T-helper 17 cell (primary cell): ENCODE results near the gene DYDC2. TPM values are rescaled to one million over a fixed set of nuclear protein-coding genes. Genes with fewer than 3 reads are reported as not detected.
"Not testable (repeated sequence)": the region's sequence is repeated elsewhere in the genome, so short reads cannot be mapped to it uniquely, and the experiment has no call there.

Experiments
- ATAC-seq: fragments of 150-1000 bp; cut with Tn5 transposase; 2 replicates; pipeline ENCODE4 v1.10.0; 2021; ENCODE audit warnings: mild to moderate bottlenecking, moderate library complexity
- DNase-seq, 3 donors: peaks; one replicate each; pipeline versions ENCODE4 v3.0.0 to v3.0.0-alpha.2; 2020 to 2021
- H3K9me3 ChIP-seq: one replicate; pipeline ENCODE4 v1.7.0; 2013; ENCODE audit warnings: low read length, mild to moderate bottlenecking; ENCODE audit not compliant: control insufficient read depth, poor library complexity, severe bottlenecking
- H3K27ac Mint-ChIP-seq: one replicate; pipeline ENCODE4 v1.8.0; 2022; ENCODE audit warnings: mild to moderate bottlenecking, moderate library complexity, mixed read lengths
- H3K27me3 Mint-ChIP-seq: one replicate; pipeline ENCODE4 v1.8.0; 2022; ENCODE audit warnings: mixed read lengths
- H3K36me3 Mint-ChIP-seq: one replicate; pipeline ENCODE4 v1.8.0; 2022; ENCODE audit warnings: low read depth, mixed read lengths
- H3K4me1 Mint-ChIP-seq: one replicate; pipeline ENCODE4 v1.8.0; 2022; ENCODE audit warnings: mild to moderate bottlenecking, mixed read lengths
- H3K4me3 Mint-ChIP-seq: one replicate; pipeline ENCODE4 v1.8.0; 2022; ENCODE audit warnings: mild to moderate bottlenecking, moderate library complexity, mixed read lengths
- total RNA-seq, 4 donors: library from RNA in 2 of 4; stranded (reverse) in 2 of 4; gene quantifications; one replicate each; pipeline ENCODE4 v1.2.3 and lab custom pipeline; 2022 to 2026

The DYDC2 gene
- total RNA-seq, 2 donors from 2014 or later: not detected

GRCh38 chr10:80410578-80411145 lies 54.1 kb downstream of the DYDC2 start:
- no peaks in the 10 kb centered on the region for H3K36me3 Mint-ChIP-seq
- ATAC-seq: no peak
- H3K27ac Mint-ChIP-seq: no peak overlapping the region
- H3K4me1 Mint-ChIP-seq: peaks cover 20% of the 10 kb centered on the region
- no peak for DNase-seq
- H3K9me3 ChIP-seq: no peaks in the 10 kb centered on the region
- H3K4me3 Mint-ChIP-seq: peak overlapping the region; percentile 50
- H3K27me3 Mint-ChIP-seq: peaks cover 8% of the 10 kb centered on the region

DNA sequence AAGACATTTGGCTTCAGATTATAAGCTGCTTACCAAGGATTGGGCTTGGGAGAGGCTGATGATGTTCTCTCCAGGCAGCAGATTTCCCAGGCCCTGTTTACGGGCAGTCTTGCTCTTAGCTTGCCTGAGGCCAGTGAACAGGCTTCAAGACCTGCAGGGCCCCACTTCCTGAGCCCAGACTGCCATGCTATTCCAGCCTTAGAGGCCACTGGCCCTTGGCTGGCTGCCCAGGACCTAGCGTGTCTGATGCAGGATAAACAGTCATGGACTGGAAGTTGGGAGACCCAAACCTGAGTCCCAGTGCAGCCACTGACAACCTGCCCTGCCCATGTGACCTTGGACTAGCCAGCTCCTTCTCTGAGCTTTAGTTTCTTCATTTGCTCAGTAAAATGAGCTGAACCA lies 54.7 kb downstream of the DYDC2 start:
- Mint-ChIP-seq H3K27me3 (peaks cover 8% of the 10 kb centered on the region), H3K4me3 (no peak overlapping the region)

GRCh38 chr10:80411681-80412220 lies 55.2 kb downstream of the DYDC2 start:
- no peak overlapping the region for H3K4me3 Mint-ChIP-seq
- ATAC-seq (no peak), DNase-seq (no peak)
- H3K4me1 Mint-ChIP-seq: peaks cover 20% of the 10 kb centered on the region
- no peaks in the 10 kb centered on the region for H3K36me3 Mint-ChIP-seq
- H3K9me3 ChIP-seq: no peaks in the 10 kb centered on the region
- no peak overlapping the region for H3K27ac Mint-ChIP-seq
- peaks cover 8% of the 10 kb centered on the region for H3K27me3 Mint-ChIP-seq

More for the DNA sequence above, 54.7 kb downstream of the DYDC2 start:
- Mint-ChIP-seq H3K27ac (no peak overlapping the region), H3K36me3 (no peaks in the 10 kb centered on the region), H3K4me1 (peaks cover 20% of the 10 kb centered on the region)
- ATAC-seq (no peak), DNase-seq (no peak)
- H3K9me3 ChIP-seq: no peaks in the 10 kb centered on the region

GRCh38 chr10:80412486-80412885 lies 55.9 kb downstream of the DYDC2 start:
- no peak for DNase-seq
- no peak overlapping the region for H3K4me3 Mint-ChIP-seq
- H3K27me3 Mint-ChIP-seq: peaks cover 5% of the 10 kb centered on the region
- no peak overlapping the region for H3K27ac Mint-ChIP-seq
- H3K36me3 Mint-ChIP-seq: no peaks in the 10 kb centered on the region
- H3K9me3 ChIP-seq: no peaks in the 10 kb centered on the region
- ATAC-seq: no peak
- peaks cover 20% of the 10 kb centered on the region for H3K4me1 Mint-ChIP-seq

DNA sequence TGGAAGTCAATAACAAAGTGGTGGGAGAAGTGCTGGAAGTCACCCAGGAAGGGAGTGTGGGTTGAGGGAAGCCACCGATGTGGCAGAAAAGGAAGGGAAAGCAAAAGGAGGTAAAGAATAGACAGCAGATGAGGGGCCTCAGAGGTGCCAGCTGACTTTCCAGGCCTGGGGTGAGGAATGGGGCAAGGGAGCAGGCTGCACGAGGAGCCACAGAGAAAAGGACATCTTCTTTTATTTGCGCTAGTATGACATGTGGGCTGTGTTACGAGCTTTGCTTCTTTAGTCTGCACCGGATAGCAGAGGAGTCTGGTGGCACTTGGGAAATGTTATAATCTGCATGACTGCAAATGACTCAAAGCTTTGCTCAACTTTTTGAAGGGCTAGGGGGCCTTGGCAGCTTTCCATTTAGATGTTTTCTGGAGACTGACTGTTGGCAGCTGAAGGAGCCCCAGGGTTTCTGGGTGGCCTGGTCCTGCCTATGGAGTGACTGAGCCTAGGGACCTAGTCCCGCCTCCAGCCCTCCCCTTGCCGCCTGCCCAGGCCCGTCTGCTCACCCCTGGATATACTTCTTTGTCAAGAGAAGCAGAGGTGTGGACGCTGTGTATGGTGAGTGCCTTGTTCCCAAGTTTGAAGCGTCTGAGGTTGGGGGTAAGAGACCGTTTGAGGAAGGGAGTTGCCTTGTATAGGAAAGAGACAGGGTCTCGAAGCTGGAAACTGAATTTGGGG lies 56.9 kb downstream of the DYDC2 start:
- H3K9me3 ChIP-seq: no peaks in the 10 kb centered on the region
- Mint-ChIP-seq H3K27ac (no peak overlapping the region), H3K27me3 (no peaks in the 10 kb centered on the region), H3K4me1 (peaks cover 14% of the 10 kb centered on the region), H3K36me3 (no peaks in the 10 kb centered on the region), H3K4me3 (no peak overlapping the region)
- ATAC-seq: no peak
- no peak for DNase-seq

DNA sequence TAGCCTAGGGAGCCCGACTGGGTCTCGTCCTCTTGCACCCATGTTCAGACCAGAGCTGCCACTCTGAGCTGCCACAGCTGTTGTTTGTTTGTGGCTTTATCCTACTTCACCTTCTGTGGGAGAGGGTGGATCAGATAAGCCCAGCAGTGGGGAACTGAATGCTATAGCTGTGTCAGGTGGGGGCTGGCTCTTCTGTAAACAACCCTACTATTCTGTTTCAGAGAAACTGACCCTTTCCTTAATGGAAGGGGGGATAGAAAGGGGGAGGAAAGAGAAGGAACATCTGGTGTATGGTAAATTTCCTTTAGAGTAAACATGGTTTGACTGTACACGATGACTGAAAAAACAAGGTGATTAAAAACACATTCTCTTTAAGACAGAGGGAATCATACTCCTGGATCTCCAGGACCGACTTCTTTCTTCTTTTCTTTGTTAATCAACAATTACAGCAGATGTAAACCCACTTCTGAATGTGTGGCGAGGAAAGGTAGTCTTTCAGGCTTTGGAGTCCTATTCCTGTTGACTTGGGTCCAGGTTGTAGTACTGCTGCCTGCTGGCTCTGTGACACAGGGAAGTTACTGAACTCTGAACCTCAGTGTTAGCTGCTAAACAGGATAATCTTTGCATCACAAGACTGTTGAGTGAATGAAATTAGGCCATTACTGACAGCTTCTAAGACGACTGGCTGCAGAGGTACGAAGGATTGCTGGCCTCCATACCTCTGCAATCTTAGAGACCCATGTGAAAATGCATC lies 57.7 kb downstream of the DYDC2 start:
- ATAC-seq: no peak
- Mint-ChIP-seq H3K36me3 (no peaks in the 10 kb centered on the region), H3K27me3 (no peaks in the 10 kb centered on the region), H3K4me1 (peaks cover 14% of the 10 kb centered on the region), H3K4me3 (no peak overlapping the region), H3K27ac (no peak overlapping the region)
- no peaks in the 10 kb centered on the region for H3K9me3 ChIP-seq
- no peak for DNase-seq

GRCh38 chr10:80415734-80416478 lies 59.3 kb downstream of the DYDC2 start:
- DNase-seq (no peak), ATAC-seq (no peak)
- Mint-ChIP-seq H3K4me3 (no peak overlapping the region), H3K4me1 (peaks cover 10% of the 10 kb centered on the region), H3K27ac (peak overlapping the region; percentile 49), H3K36me3 (no peaks in the 10 kb centered on the region), H3K27me3 (no peaks in the 10 kb centered on the region)
- no peaks in the 10 kb centered on the region for H3K9me3 ChIP-seq

DNA sequence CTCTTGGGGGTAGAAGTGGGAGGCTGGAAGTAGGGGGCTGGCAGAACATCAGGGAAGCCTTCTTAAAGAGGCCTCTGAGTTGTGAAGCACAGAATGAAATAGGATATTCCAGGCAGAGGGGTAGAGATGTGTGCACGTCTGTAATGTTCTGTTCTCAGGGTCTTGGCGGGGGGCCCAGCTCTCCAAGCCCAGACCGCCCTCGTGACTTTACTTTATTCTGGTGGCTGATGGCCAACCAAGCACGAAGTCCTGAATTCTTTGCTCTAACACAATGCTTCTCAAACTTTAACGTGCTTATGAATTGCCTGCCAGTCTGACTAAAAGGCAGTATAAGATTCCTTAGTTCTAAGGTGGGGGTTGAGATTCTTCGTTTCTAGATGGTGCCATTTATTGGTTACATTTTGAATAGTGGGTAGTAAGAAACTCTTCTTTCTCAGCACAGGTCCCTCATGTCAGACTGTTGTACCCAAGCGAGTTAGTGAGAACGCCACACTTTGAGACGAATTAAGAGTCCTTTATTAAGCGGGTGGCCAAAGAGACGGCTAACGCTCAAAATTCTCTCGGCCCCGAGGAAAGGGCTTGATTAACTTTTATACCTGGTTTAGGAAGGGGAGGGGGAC lies 60.0 kb downstream of the DYDC2 start:
- H3K9me3 ChIP-seq: no peaks in the 10 kb centered on the region
- Mint-ChIP-seq H3K27ac (no peak overlapping the region), H3K4me3 (no peak overlapping the region), H3K27me3 (no peaks in the 10 kb centered on the region), H3K36me3 (no peaks in the 10 kb centered on the region), H3K4me1 (peaks cover 9% of the 10 kb centered on the region)
- ATAC-seq: no peak
- no peak for DNase-seq

- not testable (repeated sequence) for H3K36me3 Mint-ChIP-seq, H3K27ac Mint-ChIP-seq, DNase-seq, H3K27me3 Mint-ChIP-seq, H3K4me3 Mint-ChIP-seq, ATAC-seq, H3K4me1 Mint-ChIP-seq, H3K9me3 ChIP-seq
Measured at GRCh38 chr10:80417256-80417655, 60.7 kb downstream of the DYDC2 start.

Other genes with a start within 250 kb of the DYDC2 start
- not detected for gene PLAC9, start 224.1 kb upstream of the DYDC2 start, total RNA-seq
- gene ANXA11, start 151.2 kb upstream of the DYDC2 start, total RNA-seq: 100 to 1,000 TPM; 199 to 209 TPM
- gene MAT1A, start 67.1 kb upstream of the DYDC2 start, total RNA-seq: not detected
- gene DYDC1, start within 50 bp of the DYDC2 start, total RNA-seq: not detected
- gene PRXL2A, start 51.8 kb downstream of the DYDC2 start, total RNA-seq: 1 to 10 TPM in 1 of 2 donors, under 1 TPM in 1; 0.94 to 1.5 TPM
- 100 to 1,000 TPM; 118 to 139 TPM for gene TSPAN14, start 97.5 kb downstream of the DYDC2 start, total RNA-seq
- gene SH2D4B, start 181.1 kb downstream of the DYDC2 start, total RNA-seq: under 1 TPM; 0.18 to 0.30 TPM